H1 (cell line): ENCODE results near the gene SIX5.

Experiments used
- BACH1 ChIP-seq: IDR thresholded peaks from 2 replicates; pipeline ENCODE4 v1.6.1; 2012; ENCODE audit warnings: low read length, improper control_type of control experiment
- CBX5 ChIP-seq: fragments of 300-800, 300-1000 bp; sonication (generic); IDR thresholded peaks from 2 replicates; pipeline ENCODE4 v1.7.1; 2016; ENCODE audit warnings: antibody characterized with exemption, low read length, low read depth
- CEBPB ChIP-seq: IDR thresholded peaks from 2 replicates; pipeline ENCODE4 v1.6.1; 2012; ENCODE audit warnings: low read depth, low read length
- CREB1 ChIP-seq: IDR thresholded peaks from 2 replicates; pipeline ENCODE4 v1.6.1; 2012; ENCODE audit warnings: inconsistent platforms
- GABPA ChIP-seq: IDR thresholded peaks from 2 replicates; pipeline ENCODE4 v1.6.1; 2011; ENCODE audit warnings: mild to moderate bottlenecking, low read length, moderate library complexity, borderline replicate concordance; ENCODE audit not compliant: insufficient read depth
- KDM5A ChIP-seq: fragments of 200-600 bp; IDR thresholded peaks from 2 replicates; pipeline ENCODE4 v1.7.1; 2012; ENCODE audit warnings: mild to moderate bottlenecking, low read length, inconsistent platforms, mixed read lengths
- RNF2 ChIP-seq: fragments of 200-900, 300-1000 bp; sonication (generic); IDR thresholded peaks from 2 replicates; pipeline ENCODE4 v1.7.1; 2016; ENCODE audit warnings: borderline replicate concordance, low read depth, mild to moderate bottlenecking, antibody characterized with exemption, low read length; ENCODE audit not compliant: poor library complexity, severe bottlenecking; ENCODE audit errors: missing control alignments
- TF ChIP-seq, protein P1 (sequence below), 3 experiments: IDR thresholded peaks; 1 replicate in 2 of 3; 2 replicates in 1 of 3; pipeline versions ENCODE4 v1.5.1 to v1.6.1; 2011; ENCODE audit warnings: low read length in 3 of 3, mild to moderate bottlenecking in 3 of 3, inconsistent platforms in 2 of 3, low read depth in 1 of 3, moderate library complexity in 1 of 3; ENCODE audit not compliant: insufficient read depth in 1 of 3; ENCODE audit errors: control extremely low read depth in 1 of 3

DNA sequence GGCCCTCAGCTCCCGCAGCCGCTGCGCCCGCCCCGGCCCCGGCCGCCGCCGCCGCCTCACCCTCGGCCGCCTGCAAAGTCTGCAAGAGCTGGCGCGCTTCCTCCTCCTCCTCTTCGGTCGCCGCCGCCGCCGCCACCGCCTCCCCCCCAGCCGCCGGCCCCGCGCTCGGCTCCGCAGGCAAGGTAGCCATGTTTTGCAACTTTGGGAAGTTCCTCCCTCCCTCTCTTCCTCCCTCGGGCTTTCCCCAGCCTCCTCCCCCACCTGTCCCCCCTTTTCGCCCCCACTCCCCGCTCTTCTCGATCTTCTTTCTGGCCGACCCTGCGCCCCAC lies 433 bp downstream of the SIX5 start:
- TF ChIP-seq CBX5 (no peak), KDM5A (no peak), GABPA (no peak), RNF2 (no peak), CREB1 (no peak), BACH1 (no peak), CEBPB (no peak)
- TF ChIP-seq, protein P1, sequence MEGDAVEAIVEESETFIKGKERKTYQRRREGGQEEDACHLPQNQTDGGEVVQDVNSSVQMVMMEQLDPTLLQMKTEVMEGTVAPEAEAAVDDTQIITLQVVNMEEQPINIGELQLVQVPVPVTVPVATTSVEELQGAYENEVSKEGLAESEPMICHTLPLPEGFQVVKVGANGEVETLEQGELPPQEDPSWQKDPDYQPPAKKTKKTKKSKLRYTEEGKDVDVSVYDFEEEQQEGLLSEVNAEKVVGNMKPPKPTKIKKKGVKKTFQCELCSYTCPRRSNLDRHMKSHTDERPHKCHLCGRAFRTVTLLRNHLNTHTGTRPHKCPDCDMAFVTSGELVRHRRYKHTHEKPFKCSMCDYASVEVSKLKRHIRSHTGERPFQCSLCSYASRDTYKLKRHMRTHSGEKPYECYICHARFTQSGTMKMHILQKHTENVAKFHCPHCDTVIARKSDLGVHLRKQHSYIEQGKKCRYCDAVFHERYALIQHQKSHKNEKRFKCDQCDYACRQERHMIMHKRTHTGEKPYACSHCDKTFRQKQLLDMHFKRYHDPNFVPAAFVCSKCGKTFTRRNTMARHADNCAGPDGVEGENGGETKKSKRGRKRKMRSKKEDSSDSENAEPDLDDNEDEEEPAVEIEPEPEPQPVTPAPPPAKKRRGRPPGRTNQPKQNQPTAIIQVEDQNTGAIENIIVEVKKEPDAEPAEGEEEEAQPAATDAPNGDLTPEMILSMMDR (IDR thresholded peaks at IDR 0.05; ENCODE audit: control extremely low read depth in 1 of 3, insufficient read depth in 1 of 3, low read depth in 1 of 3, low read length in 3 of 3), result no peak
